ENCODE measurements around the gene OTOP2.
"Not testable (repeated sequence)": the region's sequence is repeated elsewhere in the genome, so short reads cannot be mapped to it uniquely, and the experiment has no call there.

The OTOP2 gene

GRCh38 chr17:74901353-74902135 lies 22.5 kb upstream of the OTOP2 start:
- DNase-seq = no peak

GRCh38 chr17:74903034-74903433 lies 21.0 kb upstream of the OTOP2 start:
- no peak for DNase-seq

- no peak for DNase-seq
Observed at GRCh38 chr17:74903671-74904070, 20.4 kb upstream of the OTOP2 start.

- no peak for DNase-seq
Observed at GRCh38 chr17:74904687-74905409, 19.2 kb upstream of the OTOP2 start.

GRCh38 chr17:74906214-74906793 lies 17.8 kb upstream of the OTOP2 start:
- not testable (repeated sequence) for DNase-seq

GRCh38 chr17:74907012-74907411 lies 17.1 kb upstream of the OTOP2 start:
- DNase-seq = no peak

- DNase-seq = not testable (repeated sequence)
Observed at GRCh38 chr17:74909097-74909496, 15.0 kb upstream of the OTOP2 start.

- DNase-seq = not testable (repeated sequence)
Observed at GRCh38 chr17:74911423-74911822, 12.7 kb upstream of the OTOP2 start.

GRCh38 chr17:74916136-74916850 lies 7.8 kb upstream of the OTOP2 start:
- peak; percentile 32 to 59 for DNase-seq

GRCh38 chr17:74916851-74917199 lies 7.2 kb upstream of the OTOP2 start:
- no peak for DNase-seq

GRCh38 chr17:74917430-74917829 lies 6.6 kb upstream of the OTOP2 start:
- DNase-seq = no peak

GRCh38 chr17:74918906-74919305 lies 5.2 kb upstream of the OTOP2 start:
- no peak for DNase-seq

- DNase-seq = no peak
Observed at GRCh38 chr17:74919440-74920305, 4.4 kb upstream of the OTOP2 start.

GRCh38 chr17:74920306-74920620 lies 3.8 kb upstream of the OTOP2 start:
- DNase-seq = no peak

GRCh38 chr17:74920642-74921025 lies 3.4 kb upstream of the OTOP2 start:
- DNase-seq = no peak

- no peak for DNase-seq
Observed at GRCh38 chr17:74921026-74921681, 2.9 kb upstream of the OTOP2 start.

GRCh38 chr17:74921769-74922168 lies 2.3 kb upstream of the OTOP2 start:
- no peak for DNase-seq

GRCh38 chr17:74922172-74922571 lies 1.9 kb upstream of the OTOP2 start:
- DNase-seq = no peak

GRCh38 chr17:74922694-74923537 lies 1.2 kb upstream of the OTOP2 start, which contains the start of gene USH1G:
Gene USH1G (minus strand): TSS chr17:74923255. CDS start chr17:74923073, 182 bp downstream.
- DNase-seq = peak in 1 of 2 experiments; percentile 54

GRCh38 chr17:74923538-74924249 lies 379 bp upstream of the OTOP2 start:
- DNase-seq = peak; percentile 41 to 74

Data from NCI-H524 (cell line).